ENCODE results near the gene HNRNPA1. TPM values are rescaled to one million over a fixed set of nuclear protein-coding genes. Genes with fewer than 3 reads are reported as not detected.
A peak's percentile ranks its signal among the peaks of the same experiment; 100 is the strongest.

The HNRNPA1 gene
- total and polyA plus RNA-seq, 9 of the 15 experiments (the other 6 are each of a cell fraction or from before 2014, with no cell fraction given), result 1,166 to 2,703 (median 1,815) TPM

GRCh38 chr12:54306925-54307741 lies 26.6 kb downstream of the HNRNPA1 start (continued):
- TF ChIP-seq STAT6 (CRISPR knock-in tag; IDR thresholded peaks at IDR 0.05) (0 out of 2 replicates have a peak, but pooled peaks have one; percentile 22), ZNF133 (CRISPR knock-in tag; IDR thresholded peaks at IDR 0.05) (no peak), RREB1 (CRISPR knock-in tag; IDR thresholded peaks at IDR 0.05) (0 out of 2 replicates have a peak, but pooled peaks have one; percentile 62), SP1 (CRISPR knock-in tag; IDR thresholded peaks at IDR 0.05) (0 out of 2 replicates have a peak, but pooled peaks have one; percentile 32), HMGN3 (IDR thresholded peaks at IDR 0.05; ENCODE audit: borderline replicate concordance, extremely low read depth, insufficient read length, low read depth, low read length) (peak; percentile 81), BCOR (IDR thresholded peaks at IDR 0.05) (no peak; the same call in 1 of the 2 replicates), CEBPB (tag; IDR thresholded peaks at IDR 0.05) (peak; percentile 94), PKNOX1 (IDR thresholded peaks at IDR 0.05) (peak; percentile 39; the same call in 1 of the 2 replicates), SMARCA4 (IDR thresholded peaks at IDR 0.05) (peak; percentile 52), JUND (IDR thresholded peaks at IDR 0.05; ENCODE audit: borderline replicate concordance, low read depth, low read length) (peak; percentile 76), JUND (tag; IDR thresholded peaks at IDR 0.05; ENCODE audit: borderline replicate concordance, low read depth, low read length) (peak; percentile 79; the same call in 1 of the 3 replicates), BCLAF1 (IDR thresholded peaks at IDR 0.05; ENCODE audit: borderline replicate concordance in 1 of 2, control insufficient read depth in 1 of 2, low read depth in 2 of 2, low read length in 1 of 2) (no peak), GATAD2B (IDR thresholded peaks at IDR 0.05; ENCODE audit: borderline replicate concordance) (peak; percentile 62; the same call in 1 of the 2 replicates)

Measured in K562 (cell line).